Panc1 (cell line): ENCODE data around the gene HAUS1. TPM values are rescaled to one million over a fixed set of nuclear protein-coding genes. Genes with fewer than 3 reads are reported as not detected.

ENCODE experiments used
- ATAC-seq: fragments of 200-7000 bp; cut with Tn5 transposase; 2 replicates; pipeline ENCODE4 v1.9.1; 2020; ENCODE audit warnings: mild to moderate bottlenecking, moderate library complexity
- BruUV-seq: library from RNA; stranded (reverse); fragments of 400-500 nt; replicated peaks from 2 replicates; lab custom pipeline; 2021; lab: Mats Ljungman, UMichigan
- CTCF ChIA-PET: fragments of 300-600 bp; sonication (Branson Sonifier 250); formaldehyde crosslinking; loops from one replicate; lab custom pipeline; 2022; ENCODE audit warnings: antibody characterized with exemption; lab: Charles Lee
- POLR2A ChIA-PET: fragments of 300-600 bp; sonication (Branson Sonifier 250); formaldehyde crosslinking; loops from one replicate; lab custom pipeline; 2022; ENCODE audit warnings: antibody characterized with exemption; lab: Charles Lee
- DNase-seq: peaks from one replicate; pipeline ENCODE4 v3.0.0-alpha.2; 2010; ENCODE audit warnings: low read depth, low spot score
- H3K27ac ChIP-seq: 2 replicates; pipeline ENCODE4 v1.5.1; 2011; ENCODE audit warnings: mild to moderate bottlenecking, low read length, inconsistent platforms
- H3K27me3 ChIP-seq: fragments of 200-500 bp; sonication (Bioruptor generic); 2 replicates; pipeline ENCODE4 v1.6.0; 2014; ENCODE audit warnings: low read length, inconsistent platforms; ENCODE audit not compliant: control insufficient read depth, insufficient read depth
- H3K36me3 ChIP-seq: fragments of 200-500 bp; sonication (Bioruptor generic); 2 replicates; pipeline ENCODE4 v1.5.1; 2014; ENCODE audit warnings: inconsistent platforms, mild to moderate bottlenecking, low read length, moderate library complexity; ENCODE audit not compliant: control insufficient read depth, insufficient read depth
- H3K4me1 ChIP-seq: 2 replicates; pipeline ENCODE4 v1.5.1; 2011; ENCODE audit warnings: inconsistent platforms, mild to moderate bottlenecking, low read length, moderate library complexity; ENCODE audit not compliant: control insufficient read depth, insufficient read depth
- H3K4me3 ChIP-seq, 2 experiments: 2 replicates each; pipeline ENCODE4 v1.5.1; 2011 to 2012; ENCODE audit warnings: low read depth in 2 of 2, low read length in 2 of 2, mild to moderate bottlenecking in 2 of 2, inconsistent platforms in 1 of 2, moderate library complexity in 1 of 2
- H3K9me3 ChIP-seq: fragments of 200-500 bp; sonication (Bioruptor generic); 2 replicates; pipeline ENCODE4 v1.5.1; 2014; ENCODE audit warnings: low read depth, mild to moderate bottlenecking, inconsistent platforms, low read length, moderate library complexity; ENCODE audit not compliant: control insufficient read depth, insufficient read depth
- CTCF ChIP-seq: fragments of 450-650 bp; IDR thresholded peaks from 2 replicates; pipeline ENCODE4 v1.5.1; 2017; ENCODE audit warnings: mild to moderate bottlenecking
- POLR2AphosphoS5 ChIP-seq: IDR thresholded peaks from 2 replicates; pipeline ENCODE4 v1.6.1; 2012; ENCODE audit warnings: mild to moderate bottlenecking, low read depth, low read length, moderate library complexity
- REST ChIP-seq, 2 experiments: IDR thresholded peaks; 2 replicates each; pipeline ENCODE4 v1.6.1; 2011 to 2012; ENCODE audit warnings: low read depth in 2 of 2, control low read depth in 1 of 2, low read length in 1 of 2, mild to moderate bottlenecking in 1 of 2, moderate library complexity in 1 of 2; ENCODE audit not compliant: insufficient read depth in 1 of 2
- SIN3A ChIP-seq: IDR thresholded peaks from 2 replicates; pipeline ENCODE4 v1.6.1; 2012; ENCODE audit warnings: low read depth, mild to moderate bottlenecking, low read length, moderate library complexity, borderline replicate concordance; ENCODE audit not compliant: insufficient read depth
- TCF7L2 ChIP-seq: IDR thresholded peaks from 2 replicates; pipeline ENCODE4 v1.6.1; 2011; ENCODE audit warnings: mild to moderate bottlenecking, low read depth, low read length, inconsistent platforms
- in situ Hi-C: cut with HindIII; loops from 2 replicates; pipeline ENCODE4 v1.10.0; 2016; ENCODE audit warnings: low sequenced_read_pairs, low pct_unique_long_range_greater_than_20kb
- intact Hi-C: fragments of 100-400 bp; cut with micrococcal nuclease; formaldehyde crosslinking; loops from one replicate; pipeline ENCODE4 v1.10.0; 2022; ENCODE audit not compliant: unreplicated experiment
- total RNA-seq: library from RNA; stranded (reverse); gene quantifications from one replicate; pipeline ENCODE4 v1.2.1, GENCODE V29; 2021; ENCODE audit not compliant: unreplicated experiment

The HAUS1 gene
- total RNA-seq, 1 experiment from 2014 or later: 28.4 TPM

GRCh38 chr18:46140173-46140572, 36.0 kb downstream of the HAUS1 start:
- Histone ChIP-seq H3K27ac (no peak overlapping the region), H3K27me3 (no peaks in the 10 kb centered on the region), H3K4me3 (no peak overlapping the region), H3K36me3 (no peaks in the 10 kb centered on the region), H3K9me3 (no peaks in the 10 kb centered on the region), H3K4me1 (no peaks in the 10 kb centered on the region)
- intact Hi-C loops (loop anchor here (10.0 kb wide), 1 partner anchor 515 kb away; the partner anchor contains the start of gene LOXHD1), in situ Hi-C loops (no loop called here)
- ChIA-PET POLR2A (no interaction called here), CTCF (no interaction called here)
- ATAC-seq (no peak), DNase-seq (no peak)
- no TSS peak for BruUV-seq
- no peak for TF ChIP-seq CTCF
- no peak for TF ChIP-seq TCF7L2

- no TSS peak for BruUV-seq
- no peaks in the 10 kb centered on the region for H3K4me1 ChIP-seq
- H3K9me3 ChIP-seq: no peaks in the 10 kb centered on the region
- TF ChIP-seq POLR2AphosphoS5 (no peak), CTCF (no peak), REST (IDR thresholded peaks at IDR 0.05; ENCODE audit: insufficient read depth in 1 of 2, low read depth in 2 of 2, low read length in 1 of 2) (no peak), TCF7L2 (no peak), SIN3A (no peak)
- intact Hi-C loops: loop anchor here (10.0 kb wide), 1 partner anchor 514 kb away; the partner anchor contains the start of gene LOXHD1
- ChIA-PET CTCF (no interaction called here), POLR2A (no interaction called here)
- H3K4me3 ChIP-seq: no peak overlapping the region
- in situ Hi-C loops: no loop called here
- no peaks in the 10 kb centered on the region for H3K36me3 ChIP-seq
- H3K27ac ChIP-seq: no peak overlapping the region
- H3K27me3 ChIP-seq: no peaks in the 10 kb centered on the region
- DNase-seq (no peak), ATAC-seq (no peak)
Observed at GRCh38 chr18:46141199-46141598, 37.0 kb downstream of the HAUS1 start.
